ENCODE data around the gene ATG7. TPM values are rescaled to one million over a fixed set of nuclear protein-coding genes. Genes with fewer than 3 reads are reported as not detected.
A peak's percentile ranks its signal among the peaks of the same experiment; 100 is the strongest.

The ATG7 gene
- total and polyA plus RNA-seq, 9 donors = 10.2 to 54.5 (median 37.4) TPM

- peak in 2 of 5 donors; percentile 35 to 40 for DNase-seq
- Histone ChIP-seq H3K36me3 (no peaks in the 10 kb centered on the region), H3K4me1 (ENCODE audit: insufficient read depth) (peaks cover 21% of the 10 kb centered on the region), H3K27me3 (no peaks in the 10 kb centered on the region), H3K9me3 (no peaks in the 10 kb centered on the region), H3K27ac (peak overlapping the region; percentile 77 to 83), H3K4me3 (no peak overlapping the region)
- intact Hi-C loops (cut with DNase I) = no loop called here
- WGBS, 3 donors = 78 to 84% (median 83%) methylated on average over 25 to 27 of the region's 27 CpGs
- TF ChIP-seq POLR2A (IDR thresholded peaks at IDR 0.05) (no peak), EP300 (IDR thresholded peaks at IDR 0.05) (no peak), CTCF (IDR thresholded peaks at IDR 0.05) (no peak)
Measured at GRCh38 chr3:11567516-11568467, 295.6 kb downstream of the ATG7 start.

- Histone ChIP-seq H3K4me1 (ENCODE audit: insufficient read depth) (peaks cover 21% of the 10 kb centered on the region), H3K27me3 (no peaks in the 10 kb centered on the region), H3K27ac (peak overlapping the region; percentile 77 to 83), H3K4me3 (peak overlapping the region; percentile 19), H3K9me3 (no peaks in the 10 kb centered on the region), H3K36me3 (no peaks in the 10 kb centered on the region)
- DNase-seq = peak; percentile 70 to 81 (median 72)
- intact Hi-C loops (cut with DNase I) = no loop called here
- 25 to 40% (median 29%) methylated on average over 29 of the region's 29 CpGs for WGBS, 3 donors
- TF ChIP-seq CTCF (IDR thresholded peaks at IDR 0.05) (no peak), EP300 (IDR thresholded peaks at IDR 0.05) (no peak), POLR2A (IDR thresholded peaks at IDR 0.05) (no peak)
Measured at GRCh38 chr3:11568503-11569155, 296.4 kb downstream of the ATG7 start.

- TF ChIP-seq CTCF (IDR thresholded peaks at IDR 0.05) (no peak), POLR2A (IDR thresholded peaks at IDR 0.05) (no peak), EP300 (IDR thresholded peaks at IDR 0.05) (no peak)
- DNase-seq = peak in 2 of 5 donors; percentile 16 to 34
- no peaks in the 10 kb centered on the region for H3K36me3 ChIP-seq
- H3K27me3 ChIP-seq = no peaks in the 10 kb centered on the region
- H3K4me3 ChIP-seq = no peak overlapping the region
- H3K4me1 ChIP-seq (ENCODE audit: insufficient read depth) = peaks cover 21% of the 10 kb centered on the region
- H3K27ac ChIP-seq = peak overlapping the region; percentile 77 to 83
- H3K9me3 ChIP-seq = no peaks in the 10 kb centered on the region
- intact Hi-C loops (cut with DNase I) = no loop called here
- 72 to 78% (median 75%) methylated on average over 13 of the region's 13 CpGs for WGBS, 3 donors
Measured at GRCh38 chr3:11569156-11569741, 297.1 kb downstream of the ATG7 start.

GRCh38 chr3:11570251-11570650, 298.1 kb downstream of the ATG7 start:
- 44 to 55% (median 53%) methylated on average over 12 to 13 of the region's 13 CpGs for whole genome bisulfite sequencing, 3 donors
- Histone ChIP-seq H3K27ac (peak overlapping the region in 1 of 2 donors; percentile 77), H3K27me3 (no peaks in the 10 kb centered on the region), H3K36me3 (no peaks in the 10 kb centered on the region), H3K4me1 (ENCODE audit: insufficient read depth) (peaks cover 21% of the 10 kb centered on the region), H3K4me3 (no peak overlapping the region), H3K9me3 (no peaks in the 10 kb centered on the region)
- DNase-seq = peak in 2 of 5 donors; percentile 25 to 34
- intact Hi-C loops (cut with DNase I) = no loop called here
- TF ChIP-seq CTCF (IDR thresholded peaks at IDR 0.05) (no peak), EP300 (IDR thresholded peaks at IDR 0.05) (no peak), POLR2A (IDR thresholded peaks at IDR 0.05) (no peak)
